Measurements from ENCODE around the gene EPS15. TPM values are rescaled to one million over a fixed set of nuclear protein-coding genes. Genes with fewer than 3 reads are reported as not detected.
A peak's percentile ranks its signal among the peaks of the same experiment; 100 is the strongest.
"Not testable (repeated sequence)": the region's sequence is repeated elsewhere in the genome, so short reads cannot be mapped to it uniquely, and the experiment has no call there.

Gene EPS15
- total and polyA plus RNA-seq, 4 experiments from 2014 or later: 39.2 to 92.3 (median 77.6) TPM

DNA sequence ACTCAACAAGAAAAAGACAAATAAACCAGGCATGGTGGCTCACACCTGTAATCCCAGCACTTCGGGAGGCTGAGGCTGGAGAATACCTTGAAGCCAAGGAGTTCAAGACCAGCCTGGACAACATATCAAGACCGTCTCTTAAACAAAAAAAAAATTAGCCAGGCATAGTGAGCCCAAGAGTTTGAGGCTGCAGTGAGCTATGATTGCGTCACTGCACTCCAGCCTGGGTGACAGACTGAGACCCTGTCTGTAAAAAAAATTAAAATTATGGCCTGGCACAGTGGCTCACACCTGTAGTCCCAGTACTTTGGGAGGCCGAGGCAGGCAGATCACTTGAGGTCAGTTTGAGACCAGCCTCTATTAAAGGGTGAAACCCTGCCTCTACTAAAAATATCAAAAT is 11.4 kb upstream of the EPS15 start:
- H3K9me3 ChIP-seq (ENCODE audit: control insufficient read depth in 1 of 2, low read length in 2 of 2); H3K27me3 Mint-ChIP-seq; H3K27ac Mint-ChIP-seq; H3K27me3 ChIP-seq (ENCODE audit: insufficient read depth, low read length); H3K36me3 Mint-ChIP-seq; H3K36me3 ChIP-seq (ENCODE audit: insufficient read depth, low read length); intact Hi-C loops (cut with micrococcal nuclease); DNase-seq; CTCF ChIA-PET (ENCODE audit: partially characterized antibody); H3K27ac ChIP-seq (ENCODE audit: low read depth, low read length); H3K4me3 Mint-ChIP-seq; H3K4me3 ChIP-seq (ENCODE audit: low read length in 2 of 2); H3K9me3 Mint-ChIP-seq: not testable (repeated sequence)
- peaks cover 11% of the 10 kb centered on the region for H3K4me1 ChIP-seq (ENCODE audit: insufficient read depth, low read length)
- peaks cover 8 to 11% (median 10%) of the 10 kb centered on the region in 4 donors for H3K4me1 Mint-ChIP-seq
- POLR2A ChIA-PET (ENCODE audit: partially characterized antibody): interaction anchor here (0.8 kb wide), 1 partner anchor 12 kb away, joined by 3 read pairs; no protein-coding TSS in a partner anchor

DNA sequence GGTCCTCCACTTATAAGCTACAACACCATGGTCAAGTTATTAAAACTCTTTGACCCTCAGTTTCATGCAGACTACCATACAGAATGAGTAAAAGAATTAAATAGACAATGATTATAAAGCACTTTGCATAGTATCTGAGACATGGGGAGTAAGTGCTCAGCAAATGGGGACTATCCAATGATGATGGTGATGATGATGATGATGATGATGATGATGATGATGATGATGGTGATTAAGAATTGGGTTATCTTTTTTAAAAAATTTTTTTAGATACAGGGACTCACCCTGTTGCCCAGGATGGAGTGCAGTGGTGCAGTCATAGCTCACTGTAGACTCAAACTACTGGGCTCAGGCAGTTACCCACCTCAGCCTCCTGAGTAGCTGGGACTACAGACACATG is 8.1 kb upstream of the EPS15 start:
- POLR2A ChIA-PET (ENCODE audit: partially characterized antibody): no interaction called here
- Mint-ChIP-seq H3K4me3 (no peak overlapping the region), H3K36me3 (no peaks in the 10 kb centered on the region), H3K27me3 (no peaks in the 10 kb centered on the region), H3K9me3 (no peaks in the 10 kb centered on the region), H3K4me1 (peaks cover 0 to 2% (median 0%) of the 10 kb centered on the region in 4 donors), H3K27ac (no peak overlapping the region)
- Histone ChIP-seq H3K36me3 (ENCODE audit: insufficient read depth, low read length) (no peaks in the 10 kb centered on the region), H3K4me1 (ENCODE audit: insufficient read depth, low read length) (no peaks in the 10 kb centered on the region), H3K27ac (ENCODE audit: low read depth, low read length) (no peak overlapping the region), H3K4me3 (ENCODE audit: low read length in 2 of 2) (no peak overlapping the region), H3K27me3 (ENCODE audit: insufficient read depth, low read length) (no peaks in the 10 kb centered on the region), H3K9me3 (ENCODE audit: control insufficient read depth in 1 of 2, low read length in 2 of 2) (no peaks in the 10 kb centered on the region)
- intact Hi-C loops (cut with micrococcal nuclease): no loop called here
- CTCF ChIA-PET (ENCODE audit: partially characterized antibody): no interaction called here
- no peak for DNase-seq

DNA sequence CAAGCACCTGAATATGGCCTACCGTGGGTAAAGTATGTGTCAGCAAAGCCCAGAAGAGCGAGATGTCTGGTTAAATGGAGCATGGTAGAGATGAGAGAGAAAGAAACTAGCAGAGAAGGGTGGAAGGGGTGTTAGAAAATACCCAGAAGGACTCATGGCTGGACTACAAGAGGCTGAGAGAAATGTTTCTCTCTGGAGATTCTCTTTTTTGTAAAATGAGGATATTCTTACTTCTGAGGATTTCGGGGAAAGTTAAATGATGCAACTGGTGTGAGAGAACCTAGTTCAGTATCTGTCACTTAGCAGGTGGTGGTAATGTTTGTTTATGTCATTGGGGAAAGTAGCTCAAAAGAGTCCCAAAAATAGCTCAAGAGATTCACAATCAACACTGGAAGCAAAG is 7.2 kb upstream of the EPS15 start:
- ChIA-PET POLR2A (ENCODE audit: partially characterized antibody) (no interaction called here), CTCF (ENCODE audit: partially characterized antibody) (interaction anchor here (1.6 kb wide), 1 partner anchor 9 kb away, joined by 6 read pairs; no protein-coding TSS in a partner anchor)

GRCh38 chr1:51525295-51525694 is 6.2 kb upstream of the EPS15 start:
- H3K9me3 Mint-ChIP-seq: no peaks in the 10 kb centered on the region
- no peak overlapping the region for H3K27ac Mint-ChIP-seq
- Histone ChIP-seq H3K36me3 (ENCODE audit: insufficient read depth, low read length) (no peaks in the 10 kb centered on the region), H3K4me1 (ENCODE audit: insufficient read depth, low read length) (peaks cover 12% of the 10 kb centered on the region), H3K27ac (ENCODE audit: low read depth, low read length) (no peak overlapping the region), H3K27me3 (ENCODE audit: insufficient read depth, low read length) (no peaks in the 10 kb centered on the region), H3K9me3 (ENCODE audit: control insufficient read depth in 1 of 2, low read length in 2 of 2) (no peaks in the 10 kb centered on the region), H3K4me3 (ENCODE audit: low read length in 2 of 2) (no peak overlapping the region)
- H3K4me3 Mint-ChIP-seq: no peak overlapping the region
- peaks cover 9 to 10% (median 10%) of the 10 kb centered on the region in 4 donors for H3K4me1 Mint-ChIP-seq
- intact Hi-C loops (cut with micrococcal nuclease): no loop called here
- CTCF ChIA-PET (ENCODE audit: partially characterized antibody): interaction anchor here (1.6 kb wide), 1 partner anchor 10 kb away, joined by 6 read pairs; no protein-coding TSS in a partner anchor
- H3K36me3 Mint-ChIP-seq: no peaks in the 10 kb centered on the region
- POLR2A ChIA-PET (ENCODE audit: partially characterized antibody): no interaction called here
- DNase-seq: no peak
- no peaks in the 10 kb centered on the region for H3K27me3 Mint-ChIP-seq

More for the DNA sequence above, 7.2 kb upstream of the EPS15 start:
- no peaks in the 10 kb centered on the region for H3K27me3 ChIP-seq (ENCODE audit: insufficient read depth, low read length)
- no peaks in the 10 kb centered on the region for H3K9me3 ChIP-seq (ENCODE audit: control insufficient read depth in 1 of 2, low read length in 2 of 2)
- no peaks in the 10 kb centered on the region for H3K36me3 ChIP-seq (ENCODE audit: insufficient read depth, low read length)
- DNase-seq: no peak
- H3K9me3 Mint-ChIP-seq: no peaks in the 10 kb centered on the region
- H3K27ac Mint-ChIP-seq: no peak overlapping the region
- H3K27me3 Mint-ChIP-seq: no peaks in the 10 kb centered on the region
- peaks cover 0 to 2% (median under 1%) of the 10 kb centered on the region in 4 donors for H3K4me1 Mint-ChIP-seq
- H3K27ac ChIP-seq (ENCODE audit: low read depth, low read length): no peak overlapping the region
- intact Hi-C loops (cut with micrococcal nuclease): no loop called here
- H3K4me3 Mint-ChIP-seq: no peak overlapping the region
- no peak overlapping the region for H3K4me3 ChIP-seq (ENCODE audit: low read length in 2 of 2)
- peaks cover 2% of the 10 kb centered on the region for H3K4me1 ChIP-seq (ENCODE audit: insufficient read depth, low read length)
- no peaks in the 10 kb centered on the region for H3K36me3 Mint-ChIP-seq

DNA sequence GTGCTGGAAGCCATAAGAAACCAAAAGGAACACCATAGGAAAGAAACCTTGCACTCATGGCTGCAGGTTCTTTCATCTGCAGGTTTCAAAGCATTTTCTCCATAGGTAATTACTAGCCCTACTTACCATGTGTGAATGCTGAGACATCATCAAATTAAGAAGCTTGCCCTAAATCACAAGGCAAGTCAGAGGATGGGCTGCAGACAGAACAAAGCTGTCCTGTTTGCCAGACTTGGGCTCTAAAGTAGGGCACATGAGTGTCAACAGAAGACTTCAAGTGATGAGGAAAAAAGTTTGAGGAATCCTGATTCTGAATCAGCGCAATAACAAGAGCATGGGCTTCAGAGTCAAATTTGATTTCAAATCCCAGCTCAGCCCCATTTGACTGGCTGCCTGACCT is 5.8 kb upstream of the EPS15 start:
- intact Hi-C loops (cut with micrococcal nuclease): no loop called here
- Histone ChIP-seq H3K27ac (ENCODE audit: low read depth, low read length) (no peak overlapping the region), H3K9me3 (ENCODE audit: control insufficient read depth in 1 of 2, low read length in 2 of 2) (no peaks in the 10 kb centered on the region), H3K4me1 (ENCODE audit: insufficient read depth, low read length) (peaks cover 16% of the 10 kb centered on the region), H3K36me3 (ENCODE audit: insufficient read depth, low read length) (no peaks in the 10 kb centered on the region), H3K4me3 (ENCODE audit: low read length in 2 of 2) (no peak overlapping the region), H3K27me3 (ENCODE audit: insufficient read depth, low read length) (no peaks in the 10 kb centered on the region)
- Mint-ChIP-seq H3K36me3 (peaks cover 0 to 1% of the 10 kb centered on the region in 2 donors), H3K27me3 (no peaks in the 10 kb centered on the region), H3K4me3 (no peak overlapping the region), H3K4me1 (peaks cover 14 to 15% (median 14%) of the 10 kb centered on the region in 4 donors), H3K27ac (peak overlapping the region in 1 of 7 donors; percentile 30), H3K9me3 (no peaks in the 10 kb centered on the region)
- POLR2A ChIA-PET (ENCODE audit: partially characterized antibody): no interaction called here
- CTCF ChIA-PET (ENCODE audit: partially characterized antibody): interaction anchor here (1.3 kb wide), 1 partner anchor 11 kb away, joined by 5 read pairs; no protein-coding TSS in a partner anchor
- no peak for DNase-seq

DNA sequence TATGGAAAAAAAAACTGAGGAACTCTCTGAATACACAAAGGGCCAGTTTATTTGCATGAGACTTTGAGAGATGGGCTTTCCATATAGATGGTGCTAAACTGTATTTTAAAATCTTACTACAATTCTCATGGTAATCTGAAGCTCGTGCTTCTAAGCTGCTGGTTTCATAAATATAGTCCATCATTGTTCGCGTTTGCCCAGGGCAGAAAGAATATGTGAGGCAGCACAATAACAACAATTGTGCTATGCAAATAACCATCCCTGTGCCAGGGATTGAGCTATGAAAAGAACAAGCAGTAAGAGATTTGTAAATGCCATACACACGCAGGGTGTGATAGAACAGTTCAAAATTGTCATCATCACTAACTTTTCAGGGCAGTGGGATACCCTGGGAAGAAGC is 4.9 kb upstream of the EPS15 start:
- Histone ChIP-seq H3K36me3 (ENCODE audit: insufficient read depth, low read length) (no peaks in the 10 kb centered on the region), H3K27ac (ENCODE audit: low read depth, low read length) (no peak overlapping the region), H3K27me3 (ENCODE audit: insufficient read depth, low read length) (no peaks in the 10 kb centered on the region), H3K4me3 (ENCODE audit: low read length in 2 of 2) (no peak overlapping the region), H3K9me3 (ENCODE audit: control insufficient read depth in 1 of 2, low read length in 2 of 2) (no peaks in the 10 kb centered on the region), H3K4me1 (ENCODE audit: insufficient read depth, low read length) (peaks cover 20% of the 10 kb centered on the region)
- DNase-seq: no peak
- H3K27me3 Mint-ChIP-seq: no peaks in the 10 kb centered on the region
- no peak overlapping the region for H3K27ac Mint-ChIP-seq
- intact Hi-C loops (cut with micrococcal nuclease): no loop called here
- POLR2A ChIA-PET (ENCODE audit: partially characterized antibody): interaction anchor here (0.6 to 0.7 kb wide), 2 partner anchors 254 to 289 kb away, joined by 3 read pairs; no protein-coding TSS in a partner anchor
- CTCF ChIA-PET (ENCODE audit: partially characterized antibody): interaction anchor here (1.3 kb wide), 1 partner anchor 12 kb away, joined by 5 read pairs; no protein-coding TSS in a partner anchor
- no peak overlapping the region for H3K4me3 Mint-ChIP-seq
- H3K4me1 Mint-ChIP-seq: peaks cover 15 to 21% (median 18%) of the 10 kb centered on the region in 4 donors
- H3K36me3 Mint-ChIP-seq: peaks cover 0 to 4% of the 10 kb centered on the region in 2 donors
- no peaks in the 10 kb centered on the region for H3K9me3 Mint-ChIP-seq

DNA sequence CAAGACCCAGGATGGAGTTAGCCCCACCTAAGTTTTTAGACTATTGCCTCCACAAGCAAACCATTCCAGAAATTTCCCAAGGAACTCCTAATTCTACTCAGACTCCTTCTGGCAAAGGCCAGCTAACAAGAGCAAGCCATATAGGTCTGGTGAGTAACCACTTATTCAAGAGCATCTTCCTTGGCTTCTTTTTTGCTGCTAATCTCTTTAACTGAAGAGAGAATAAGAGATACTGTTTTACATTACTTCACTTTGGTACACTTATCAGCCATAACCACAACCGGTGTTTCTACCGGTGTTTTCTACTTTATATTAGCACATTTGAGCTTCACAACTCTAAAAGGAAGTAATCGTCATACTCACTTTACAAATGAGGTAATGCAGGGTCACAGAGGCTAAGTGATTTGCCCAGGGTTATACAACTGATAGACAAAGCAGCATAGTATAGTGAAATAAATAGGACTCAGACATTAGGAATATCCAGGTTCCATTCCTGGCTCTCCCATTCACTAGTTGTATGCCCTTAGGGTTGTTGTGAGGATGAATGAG is 1.7 kb upstream of the EPS15 start:
- Mint-ChIP-seq H3K36me3 (peaks cover 0 to 12% of the 10 kb centered on the region in 2 donors), H3K4me1 (peaks cover 35 to 48% (median 41%) of the 10 kb centered on the region in 4 donors), H3K27ac (peak overlapping the region in 6 of 7 donors; percentile 77 to 94 (median 86)), H3K9me3 (no peaks in the 10 kb centered on the region), H3K27me3 (no peaks in the 10 kb centered on the region), H3K4me3 (peak overlapping the region in 5 of 8 donors; percentile 7 to 77 (median 71))
- Histone ChIP-seq H3K4me1 (ENCODE audit: insufficient read depth, low read length) (peaks cover 41% of the 10 kb centered on the region), H3K9me3 (ENCODE audit: control insufficient read depth in 1 of 2, low read length in 2 of 2) (no peaks in the 10 kb centered on the region), H3K36me3 (ENCODE audit: insufficient read depth, low read length) (no peaks in the 10 kb centered on the region), H3K27me3 (ENCODE audit: insufficient read depth, low read length) (no peaks in the 10 kb centered on the region), H3K27ac (ENCODE audit: low read depth, low read length) (peak overlapping the region; percentile 10), H3K4me3 (ENCODE audit: low read length in 2 of 2) (no peak overlapping the region)
- ChIA-PET POLR2A (ENCODE audit: partially characterized antibody) (interaction anchor here (0.6 to 1.6 kb wide), 3 partner anchors 12 to 49 kb away, joined by 3 to 4 read pairs (median 4); no protein-coding TSS in a partner anchor), CTCF (ENCODE audit: partially characterized antibody) (interaction anchor here (1.1 to 1.2 kb wide), 2 partner anchors 13 to 15 kb away, joined by 3 to 4 read pairs; no protein-coding TSS in a partner anchor)
- intact Hi-C loops (cut with micrococcal nuclease): no loop called here
- peak; percentile 46 to 70 (median 53) for DNase-seq
